Tibial nerve (tissue), 3 donors: ENCODE measurements around the gene MCOLN2.

ENCODE experiments used
- CTCF ChIP-seq, 5 experiments: fragments of 200-600 bp in 3 of 5; fragments of 450-650 bp in 2 of 5; sonication (generic) in 3 of 5; IDR thresholded peaks; one replicate each; pipeline ENCODE4 v1.5.1; 2016 to 2019; ENCODE audit warnings: antibody characterized with exemption in 5 of 5, mild to moderate bottlenecking in 3 of 5, moderate library complexity in 2 of 5
- POLR2A ChIP-seq, 2 donors: fragments of 450-650 bp; IDR thresholded peaks; one replicate each; pipeline ENCODE4 v1.6.1; 2017; ENCODE audit warnings: antibody characterized with exemption in 2 of 2, mild to moderate bottlenecking in 2 of 2, moderate library complexity in 2 of 2

GRCh38 chr1:84967666-84968065, 29.2 kb downstream of the MCOLN2 start:
- no peak for TF ChIP-seq POLR2A (IDR thresholded peaks at IDR 0.05)
- no peak for TF ChIP-seq CTCF (IDR thresholded peaks at IDR 0.05)
